GM21723 (cell line): Measurements from ENCODE around the gene DUSP22.
"Not testable (repeated sequence)": the region's sequence is repeated elsewhere in the genome, so short reads cannot be mapped to it uniquely, and the experiment has no call there.

Source experiments
- ATAC-seq: cut with Tn5 transposase; IDR thresholded peaks from one replicate; pipeline ENCODE4 v1.9.1; 2021; ENCODE audit warnings: mild to moderate bottlenecking, moderate library complexity; ENCODE audit not compliant: unreplicated experiment

DUSP22 gene

DNA sequence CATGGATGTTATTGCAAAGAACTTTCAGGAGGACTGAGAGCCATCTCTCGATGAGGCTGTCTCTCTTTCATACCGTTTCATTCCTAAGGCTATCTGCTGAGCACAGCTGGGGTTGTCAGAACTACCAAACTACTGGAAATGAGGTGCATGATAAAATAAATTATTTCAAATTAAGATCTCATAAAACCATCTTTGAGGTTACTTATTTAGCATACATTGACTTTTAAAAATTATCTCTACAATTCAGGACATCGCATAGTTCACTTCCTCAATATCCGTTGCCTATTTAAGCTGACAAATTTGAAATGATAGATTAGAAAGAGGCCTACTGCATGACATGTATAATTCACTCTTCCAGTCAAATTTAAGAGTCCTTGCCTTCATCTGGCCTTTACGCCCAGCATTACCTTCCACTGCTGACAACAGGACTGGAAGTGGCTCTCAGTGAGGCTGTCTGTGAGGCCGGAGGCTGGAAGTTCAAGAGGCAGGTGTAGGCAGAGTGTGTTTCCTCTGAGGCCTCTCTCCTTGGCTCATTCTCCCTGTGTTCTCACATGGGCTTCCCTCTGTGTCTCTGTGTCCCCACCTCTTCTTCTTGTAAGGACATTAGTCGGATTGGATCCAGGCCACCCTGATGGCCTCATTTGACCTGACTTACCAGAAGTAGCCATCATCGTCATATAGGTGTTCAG, 12.8 kb upstream of the DUSP22 start:
- ATAC-seq: no peak

DNA sequence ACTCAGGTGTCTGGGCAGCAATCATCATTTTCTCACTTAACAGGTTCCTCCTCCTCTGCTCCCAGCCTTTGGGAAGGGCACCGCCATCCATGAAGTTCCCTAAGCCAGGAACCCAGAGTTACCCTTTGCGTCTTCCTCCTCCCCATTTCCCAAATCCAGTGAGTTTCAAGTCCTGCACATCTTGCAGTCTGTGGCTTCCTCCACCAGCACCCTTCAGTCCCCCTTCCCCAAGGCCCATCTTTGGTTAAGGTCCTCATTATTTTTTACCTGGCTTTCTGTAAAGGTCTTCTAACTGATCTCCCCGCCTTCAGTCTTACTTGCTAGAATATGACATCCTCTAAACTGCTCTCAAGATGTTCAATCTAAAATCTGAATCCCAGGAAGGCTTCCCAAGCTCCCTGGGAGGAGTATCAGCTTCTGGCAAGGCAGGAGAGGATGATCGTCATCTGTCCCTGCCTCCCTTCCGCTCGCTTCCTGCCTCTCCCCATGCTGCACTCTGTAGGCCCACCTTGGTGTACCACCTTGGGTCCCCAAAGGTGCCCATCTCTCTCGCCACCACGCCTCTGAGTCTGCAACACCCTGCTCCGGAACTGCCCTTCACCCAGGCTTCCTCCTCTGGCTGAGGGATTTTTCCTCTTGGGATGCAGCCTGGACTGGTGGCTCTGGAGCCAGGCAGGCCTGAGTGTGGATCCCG, 11.4 kb upstream of the DUSP22 start:
- no peak for ATAC-seq

DNA sequence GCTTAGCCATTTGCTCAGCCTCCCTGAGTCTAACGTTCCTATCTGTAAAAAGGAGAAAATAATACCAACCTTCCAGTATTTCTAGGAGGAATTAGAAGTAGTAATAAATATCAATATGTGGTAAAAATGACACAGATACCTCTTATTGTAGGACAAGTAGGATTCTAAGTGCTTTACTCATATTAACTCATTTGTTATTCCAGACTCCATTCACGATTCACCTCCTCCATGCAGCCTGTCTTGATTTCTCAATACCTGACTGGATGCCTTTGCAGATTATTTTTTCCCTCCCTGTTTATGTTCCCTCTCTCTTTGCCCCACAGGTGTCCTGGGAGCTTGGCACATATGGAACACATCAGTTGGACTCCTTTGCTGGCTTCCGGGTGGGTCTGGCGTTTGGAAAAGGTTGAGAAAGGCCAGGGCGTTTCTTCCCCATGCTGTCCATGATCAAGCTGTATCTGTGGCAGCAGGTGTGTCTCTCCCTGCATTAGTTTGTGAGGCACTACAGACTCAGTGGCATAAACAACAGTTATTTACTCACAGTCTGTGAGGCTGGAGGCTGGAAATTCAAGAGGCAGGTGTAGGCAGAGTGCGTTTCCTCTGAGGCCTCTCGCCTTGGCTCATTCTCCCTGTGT, 10.7 kb upstream of the DUSP22 start:
- ATAC-seq: no peak

DNA sequence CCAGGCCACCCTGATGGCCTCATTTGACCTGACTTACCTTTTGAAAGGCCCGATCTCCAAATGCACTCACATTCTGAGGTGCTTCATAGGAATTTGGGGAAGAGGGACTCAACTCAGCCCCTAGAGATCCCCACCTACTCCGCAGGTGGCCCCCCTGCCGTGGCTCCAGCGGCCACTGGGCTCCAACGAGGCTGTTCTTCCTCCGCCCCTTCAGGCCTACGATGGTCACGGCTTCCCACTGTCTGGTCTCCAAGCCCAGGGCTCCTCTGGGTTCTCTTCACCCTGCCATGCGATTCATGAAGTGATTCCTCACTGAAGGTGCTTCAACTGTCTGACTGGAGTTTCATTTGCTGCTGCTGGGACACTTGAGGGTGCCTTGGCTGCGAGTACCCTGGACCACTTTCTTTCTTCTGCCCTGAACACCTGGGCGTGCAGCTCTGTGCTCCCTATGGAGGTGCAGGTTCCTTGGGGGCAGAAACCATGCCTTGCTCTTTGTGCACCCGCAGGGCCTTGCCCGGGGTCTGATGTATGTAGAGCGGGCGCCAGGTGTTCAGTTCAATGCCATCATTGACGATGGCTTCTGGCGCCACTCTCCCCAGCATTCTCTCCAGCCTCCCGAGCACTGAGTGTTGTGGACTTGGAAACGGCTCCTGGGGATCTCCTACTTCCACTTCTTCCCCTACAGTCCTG, 10.0 kb upstream of the DUSP22 start:
- ATAC-seq: no peak

DNA sequence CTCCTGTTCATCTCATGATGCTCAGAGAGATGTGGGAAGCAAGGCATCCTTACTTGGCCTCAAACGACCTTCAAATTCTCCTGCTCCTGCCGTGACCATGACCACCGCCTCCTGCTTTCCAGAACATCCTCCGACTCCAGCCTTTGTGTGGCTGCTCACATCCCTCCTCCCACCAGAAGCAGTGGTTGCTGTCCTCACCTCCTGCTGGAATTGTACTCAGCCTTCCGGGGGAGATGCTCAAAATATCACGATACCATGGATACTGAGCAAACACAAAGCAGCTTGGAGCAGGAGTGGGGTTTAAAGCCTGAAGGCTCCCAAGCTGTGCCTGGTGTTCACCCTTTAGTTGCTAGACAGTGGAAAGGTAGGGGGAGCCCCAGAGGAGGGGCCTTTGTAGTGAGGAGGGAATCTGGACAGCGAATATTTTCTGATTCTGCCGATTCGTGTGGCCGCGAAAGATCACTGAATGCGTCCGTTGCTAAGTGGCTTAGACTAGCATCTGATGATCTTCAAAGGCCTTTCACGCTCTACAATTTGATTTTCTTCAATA, 9.3 kb upstream of the DUSP22 start:
- ATAC-seq: no peak

DNA sequence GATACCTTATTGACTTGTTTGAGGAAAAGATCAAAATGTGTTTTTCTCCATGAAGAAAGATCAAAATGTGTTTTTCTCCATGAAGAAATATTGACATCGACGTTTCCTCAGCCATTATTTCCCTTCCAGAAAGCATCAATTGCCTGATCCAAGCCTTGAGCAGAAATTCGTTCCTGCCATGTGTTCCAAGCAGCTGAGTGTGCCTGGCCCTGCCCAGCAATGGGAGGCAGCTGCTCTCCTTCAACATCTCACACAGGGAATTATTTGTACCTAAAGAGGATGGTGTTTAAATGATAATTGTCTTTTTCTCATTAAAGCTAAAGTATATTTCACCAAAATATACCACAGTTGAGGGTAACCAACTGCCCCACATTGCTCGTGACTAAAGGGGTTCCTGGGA, 7.8 kb upstream of the DUSP22 start:
- no peak for ATAC-seq

DNA sequence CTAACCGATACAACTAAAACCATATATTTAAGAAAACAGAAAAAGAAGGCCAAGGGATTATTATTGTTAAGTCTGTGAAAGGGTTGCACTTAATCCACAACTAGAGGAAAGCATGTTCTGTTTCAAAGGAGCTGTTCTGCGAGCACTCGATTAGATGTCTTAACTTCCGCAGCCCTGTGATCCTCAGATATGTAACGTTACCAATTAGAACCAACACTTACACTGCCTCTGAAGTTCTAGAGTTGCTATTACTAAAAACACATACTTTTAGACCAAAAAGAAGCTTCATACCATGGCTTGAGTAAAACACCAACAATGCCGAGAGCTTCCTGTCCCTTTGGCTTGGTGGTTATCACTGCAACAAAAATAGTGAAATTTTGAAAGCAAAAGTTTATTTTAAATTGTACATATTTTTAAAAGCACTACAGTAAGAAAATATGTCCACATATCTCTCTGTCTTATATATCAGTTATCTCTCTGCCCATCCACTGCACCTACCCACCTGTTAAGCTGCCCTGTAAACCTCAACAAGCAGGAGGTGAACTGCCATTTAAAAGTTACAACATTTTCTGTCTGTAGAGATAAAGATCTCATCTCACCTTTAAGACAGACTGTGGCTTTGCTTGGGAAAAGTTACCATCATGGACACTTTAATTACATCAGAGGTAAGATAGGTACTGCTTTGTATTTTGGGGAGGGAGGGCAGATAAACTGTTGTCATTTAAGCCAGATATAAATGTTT, 7.1 kb upstream of the DUSP22 start:
- no peak for ATAC-seq

DNA sequence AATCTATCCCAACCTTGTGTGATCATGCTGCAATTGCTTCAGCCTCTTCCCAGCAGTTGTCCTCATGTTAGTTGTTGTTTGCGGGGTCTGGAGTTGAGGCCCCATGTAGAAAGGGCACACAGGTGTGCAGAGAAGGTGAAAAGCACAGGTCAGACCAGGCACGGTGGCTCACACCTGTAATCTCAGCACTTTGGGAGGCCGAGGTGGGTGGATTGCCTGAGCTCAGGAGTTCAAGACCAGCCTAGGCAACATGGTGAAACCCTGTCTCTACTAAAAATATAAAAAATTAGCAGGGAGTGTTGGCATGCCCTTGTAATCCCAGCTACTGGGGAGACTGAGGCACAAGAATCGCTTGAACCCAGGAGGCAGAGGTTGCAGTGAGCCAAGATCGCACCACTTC, 6.4 kb upstream of the DUSP22 start:
- ATAC-seq: not testable (repeated sequence)

DNA sequence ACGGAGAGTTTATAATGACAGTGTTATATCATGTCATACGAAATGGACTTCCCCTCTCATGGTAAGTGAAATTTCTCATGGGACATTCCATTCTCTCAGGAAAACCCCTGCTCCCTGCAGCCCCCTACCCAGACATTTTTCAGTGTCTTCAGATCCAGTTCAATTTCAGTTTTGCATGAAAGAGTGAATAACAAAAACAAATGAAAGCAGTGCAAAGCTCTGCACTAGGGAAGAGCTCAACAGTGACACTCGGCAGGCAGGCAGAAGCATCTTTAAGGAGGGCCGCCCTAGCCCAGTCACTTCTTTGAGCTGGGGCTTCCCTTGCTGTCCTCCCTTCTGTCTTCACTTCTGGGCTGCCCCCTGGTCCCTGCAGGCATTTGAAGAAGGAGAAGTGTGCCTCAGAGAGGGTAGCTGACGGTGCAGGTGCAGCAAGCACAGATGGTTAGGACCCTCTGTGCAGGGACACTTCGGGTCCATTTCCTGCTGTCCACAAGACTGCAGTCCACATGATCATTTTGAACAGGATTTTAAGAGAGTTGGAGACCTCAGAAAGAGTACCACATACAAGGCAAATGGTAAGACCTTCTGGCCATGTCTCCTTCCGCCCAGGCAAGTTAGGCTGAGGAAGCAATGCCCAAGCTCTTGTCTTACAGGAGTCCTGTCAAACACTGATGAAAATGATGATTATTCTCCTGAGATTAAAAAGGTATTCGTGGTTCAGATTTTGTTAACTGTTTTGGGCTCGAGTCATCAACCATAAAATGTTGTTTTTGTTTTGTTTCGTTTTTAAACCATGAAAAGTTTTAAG, 5.4 kb upstream of the DUSP22 start:
- no peak for ATAC-seq

DNA sequence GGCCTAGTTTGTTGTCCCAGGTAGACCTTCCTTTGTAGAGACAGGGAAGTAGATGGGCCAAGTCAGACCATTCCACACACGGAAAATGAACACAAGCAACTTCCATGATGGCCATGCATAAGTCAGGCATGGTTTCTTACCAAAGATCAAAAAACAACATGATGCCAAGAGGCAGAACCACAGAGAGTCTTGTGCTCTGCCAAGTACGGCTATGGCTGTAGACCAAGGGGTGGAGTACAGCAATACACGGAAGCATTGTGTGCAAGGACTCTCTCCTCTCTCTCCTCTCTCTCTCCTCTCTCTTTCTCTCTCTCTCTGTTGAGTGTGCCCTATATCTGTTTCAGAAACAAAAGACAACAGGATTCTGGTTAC, 4.8 kb upstream of the DUSP22 start:
- ATAC-seq: no peak

DNA sequence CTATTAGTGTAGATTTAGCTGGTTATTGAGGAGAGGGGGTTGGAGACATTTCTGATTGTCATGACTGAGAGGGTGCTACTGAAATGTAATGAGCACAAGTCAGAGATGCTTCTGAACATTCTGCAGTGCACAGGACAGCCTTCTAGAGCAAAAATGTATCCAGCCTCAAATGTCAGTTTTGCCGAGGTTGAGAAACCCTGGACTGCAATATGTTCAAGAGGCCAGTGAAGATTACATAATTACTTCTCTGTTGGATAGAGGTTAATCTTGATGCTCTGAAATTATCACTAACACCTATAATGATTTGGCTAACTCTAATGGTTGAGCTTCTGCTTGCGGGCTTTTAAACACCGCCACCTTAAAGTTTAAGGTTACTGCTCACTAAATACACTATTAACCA, 3.4 kb upstream of the DUSP22 start:
- ATAC-seq: no peak

DNA sequence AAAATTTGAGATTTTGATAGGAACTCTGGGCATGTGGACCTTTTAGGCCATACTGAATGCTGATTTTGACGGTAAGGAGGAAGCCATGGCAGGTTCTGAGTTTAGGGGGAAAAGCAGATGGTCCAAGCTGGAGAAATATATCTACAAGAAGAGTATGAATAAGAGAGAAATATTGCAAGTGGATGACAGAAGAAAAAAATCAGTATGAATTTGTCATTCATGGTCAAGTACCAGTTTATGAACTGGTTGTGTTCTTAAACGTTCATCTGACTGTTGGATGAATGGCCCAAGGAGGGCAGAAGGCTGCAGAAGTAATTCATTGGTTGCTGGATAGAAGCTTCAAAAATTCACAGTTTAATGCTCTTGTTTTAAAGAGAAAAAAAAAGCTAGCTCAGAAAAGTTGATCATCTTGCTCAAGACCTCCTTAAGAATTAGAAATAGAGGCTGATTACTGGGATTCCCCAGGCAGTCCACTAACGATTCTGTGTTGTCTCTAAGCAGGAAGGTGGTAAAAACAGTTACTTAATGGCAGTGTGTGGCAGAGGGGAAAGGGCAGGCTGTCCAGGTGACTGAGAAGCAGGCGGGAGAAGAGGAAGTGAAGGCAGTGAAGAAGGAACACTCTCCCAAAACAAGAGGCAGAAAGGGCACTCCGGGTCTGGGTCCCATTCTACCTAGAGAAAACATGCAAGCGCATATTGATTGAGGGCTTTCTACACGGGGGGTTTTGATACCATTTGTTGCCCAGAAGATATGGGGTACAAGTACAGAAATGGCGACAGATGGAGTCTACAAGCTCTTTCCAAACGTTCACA, 2.0 kb upstream of the DUSP22 start:
- no peak for ATAC-seq

DNA sequence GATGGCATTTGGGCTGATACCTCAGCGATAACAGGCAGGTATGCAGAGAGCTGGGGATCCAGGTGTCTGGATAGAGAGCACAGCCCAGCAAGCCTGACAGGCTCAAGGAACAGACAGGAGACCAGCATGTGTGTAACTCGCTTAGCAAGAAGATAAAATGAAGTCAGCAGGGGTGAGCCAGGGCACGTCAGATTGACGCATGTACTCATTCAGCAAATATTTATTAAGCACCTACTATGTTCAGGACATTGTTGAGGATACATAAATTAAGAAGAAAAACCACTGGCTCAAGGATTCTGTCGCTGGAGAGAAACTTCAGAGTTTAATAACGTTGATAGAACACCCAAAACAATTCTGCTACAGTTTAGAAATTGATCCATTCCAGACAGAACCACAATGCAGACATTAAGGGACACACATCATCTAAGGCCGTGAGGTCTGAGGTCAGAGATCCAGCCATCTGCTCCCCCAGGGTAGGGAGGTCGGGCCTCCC, 1.0 kb upstream of the DUSP22 start:
- no peak for ATAC-seq

DNA sequence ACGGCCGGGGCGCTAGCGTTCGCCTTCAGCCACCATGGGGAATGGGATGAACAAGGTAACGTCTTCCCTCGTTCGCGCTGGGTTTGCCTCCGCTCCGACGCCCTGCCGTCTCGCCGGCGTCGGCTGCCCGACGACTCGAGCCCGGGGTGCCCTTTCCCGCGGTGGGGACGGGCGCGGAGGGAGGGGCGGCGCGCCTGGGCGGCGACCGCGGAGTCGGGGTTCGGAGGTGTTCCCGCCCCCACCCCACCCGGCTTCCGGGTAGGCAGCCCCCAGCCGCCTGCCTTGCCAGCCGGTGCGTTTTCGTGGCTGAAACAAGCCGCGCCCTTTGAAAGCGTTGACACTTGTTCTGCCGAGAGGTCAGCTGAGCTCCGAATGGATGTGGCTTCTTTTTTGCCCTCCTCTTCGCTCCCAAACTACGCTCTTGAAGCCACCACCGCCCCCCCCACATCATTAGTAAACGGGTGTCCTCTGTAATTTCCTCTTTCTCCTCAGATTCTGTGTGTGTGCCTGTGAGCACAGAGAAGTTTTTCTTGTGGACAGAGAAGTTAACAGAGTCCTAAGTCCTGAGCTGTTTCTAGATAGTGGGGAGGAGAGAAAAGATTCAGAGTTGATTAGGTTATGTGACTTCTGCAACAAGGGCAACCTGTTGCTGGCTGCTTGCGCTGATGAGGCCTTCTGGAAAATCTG, 362 bp downstream of the DUSP22 start:
- ATAC-seq: peak; percentile 34

DNA sequence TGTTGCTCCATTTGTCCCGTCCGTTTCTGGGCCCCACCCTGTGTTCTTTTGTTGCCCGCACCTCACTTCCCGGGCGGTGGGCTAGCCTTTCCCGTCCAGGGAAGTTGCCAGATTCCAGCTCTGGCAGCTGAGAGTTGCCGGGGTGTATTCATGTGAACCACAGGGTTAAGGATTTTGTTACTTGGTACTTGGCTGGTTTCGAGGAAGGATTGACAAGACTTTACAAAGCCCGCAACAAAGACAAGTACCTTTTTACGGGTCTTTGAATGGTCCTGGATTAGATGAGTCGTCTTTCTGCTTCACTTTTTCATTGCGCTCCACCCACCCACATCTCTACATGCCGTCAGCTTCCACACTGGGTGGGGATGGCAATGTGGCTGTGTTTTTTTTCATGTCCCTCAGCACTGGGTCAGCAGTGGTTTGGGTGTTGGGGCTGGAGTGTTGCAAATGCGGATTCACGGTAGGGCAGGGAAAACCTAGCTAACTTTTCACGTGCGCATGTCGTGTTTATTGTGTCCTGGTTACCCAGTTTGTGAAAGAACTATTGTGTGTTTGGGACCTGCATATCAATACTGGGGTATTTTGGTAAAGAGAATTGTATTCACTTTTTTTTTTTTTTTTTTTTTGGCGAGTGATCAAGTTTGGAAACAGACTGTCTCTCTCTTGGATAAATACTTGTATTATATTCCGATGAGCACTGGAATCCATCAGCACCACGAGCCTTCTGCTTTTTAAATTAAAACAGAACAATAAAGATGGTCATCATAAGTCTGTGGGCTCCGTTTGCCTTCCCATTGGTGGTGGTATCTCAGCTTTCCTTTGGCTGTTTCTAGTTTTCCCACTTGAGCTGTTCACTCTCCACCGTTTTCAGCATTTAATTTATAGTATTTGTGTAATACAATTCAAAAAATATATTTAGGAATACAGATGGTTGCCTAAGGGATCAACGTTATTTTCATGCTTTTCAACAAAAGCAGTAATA, 1.2 kb downstream of the DUSP22 start:
- ATAC-seq: no peak

DNA sequence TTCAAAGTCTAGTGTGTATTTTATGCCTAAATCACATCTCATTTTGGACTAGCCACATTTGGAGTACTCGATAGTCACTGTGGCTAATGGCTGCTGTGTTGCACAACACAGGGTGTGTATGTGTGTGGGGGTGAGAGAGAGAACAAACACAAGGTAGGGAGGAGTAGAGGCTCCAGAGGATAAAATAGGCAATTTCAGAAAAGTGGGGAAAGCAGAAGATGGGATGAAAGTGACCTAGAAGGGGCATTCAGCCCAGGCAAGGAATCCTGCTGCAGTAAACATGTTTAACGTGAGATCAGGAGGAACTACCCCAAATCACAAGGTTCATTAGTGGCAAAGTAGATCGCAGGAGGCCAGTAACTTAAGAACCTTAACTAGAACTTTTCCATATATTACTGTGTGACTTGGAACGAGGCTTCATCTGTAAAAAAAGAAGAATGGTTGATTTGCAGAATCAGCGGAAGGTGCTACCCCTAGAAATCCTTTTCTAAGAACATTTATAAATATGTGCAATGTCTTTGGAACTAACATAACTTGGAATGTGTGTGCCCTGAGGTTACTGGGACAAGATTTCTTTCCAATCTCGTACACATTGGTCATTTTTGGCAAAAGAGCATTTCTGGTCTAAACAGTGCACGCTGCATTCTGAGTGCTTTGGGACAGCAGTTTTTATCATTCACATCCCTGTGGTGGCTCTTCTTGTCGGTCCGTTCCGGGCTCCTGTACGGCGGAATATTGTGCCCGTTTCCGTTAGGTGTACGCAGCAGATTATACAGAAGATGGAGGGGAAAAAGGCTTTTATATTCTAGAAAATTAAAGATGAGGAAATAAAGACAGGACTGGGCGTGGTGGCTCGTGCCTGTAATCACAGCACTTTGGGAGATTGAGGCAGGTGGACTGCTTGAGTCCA, 2.6 kb downstream of the DUSP22 start:
- no peak for ATAC-seq
